ENCODE results near the gene NACC1.

NACC1 gene

GRCh38 chr19:13117772-13118423 is at the start of gene NACC1:
Gene NACC1, plus strand, starts transcription at chr19:13118264. Its CDS starts 16,944 bp downstream, at chr19:13135208.
- DNase-seq = peak; percentile 82

GRCh38 chr19:13069415-13070359 is 48.4 kb upstream of the NACC1 start:
- no peak for DNase-seq

GRCh38 chr19:13070425-13071140 is 47.5 kb upstream of the NACC1 start:
- no peak for DNase-seq

- DNase-seq = no peak
Measured at GRCh38 chr19:13071444-13072187, 46.4 kb upstream of the NACC1 start.

GRCh38 chr19:13072188-13072908 is 45.7 kb upstream of the NACC1 start:
- no peak for DNase-seq

- no peak for DNase-seq
Measured at GRCh38 chr19:13073263-13073662, 44.8 kb upstream of the NACC1 start.

- no peak for DNase-seq
Measured at GRCh38 chr19:13074378-13074777, 43.7 kb upstream of the NACC1 start.

- DNase-seq = no peak
Measured at GRCh38 chr19:13076320-13076719, 41.7 kb upstream of the NACC1 start.

GRCh38 chr19:13076787-13077186 is 41.3 kb upstream of the NACC1 start:
- DNase-seq = no peak

- no peak for DNase-seq
Measured at GRCh38 chr19:13077240-13077639, 40.8 kb upstream of the NACC1 start.

- no peak for DNase-seq
Measured at GRCh38 chr19:13078381-13078780, 39.7 kb upstream of the NACC1 start.

- no peak for DNase-seq
Measured at GRCh38 chr19:13078897-13079541, 39.0 kb upstream of the NACC1 start.

GRCh38 chr19:13079542-13079986 is 38.5 kb upstream of the NACC1 start:
- no peak for DNase-seq

GRCh38 chr19:13082192-13083007 is 35.7 kb upstream of the NACC1 start:
- DNase-seq = no peak

- no peak for DNase-seq
Measured at GRCh38 chr19:13083008-13083404, 35.1 kb upstream of the NACC1 start.

GRCh38 chr19:13083627-13084026 is 34.4 kb upstream of the NACC1 start:
- DNase-seq = no peak

GRCh38 chr19:13085666-13086065 is 32.4 kb upstream of the NACC1 start:
- DNase-seq = no peak

- no peak for DNase-seq
Measured at GRCh38 chr19:13086341-13086740, 31.7 kb upstream of the NACC1 start.

- no peak for DNase-seq
Measured at GRCh38 chr19:13087295-13087694, 30.8 kb upstream of the NACC1 start.

- DNase-seq = no peak
Measured at GRCh38 chr19:13087795-13088537, 30.1 kb upstream of the NACC1 start.

Measured in T1000 (cell line).